HG02798 (cell line): ENCODE measurements around the gene SOX6.

ENCODE experiments used
- ATAC-seq: cut with Tn5 transposase; IDR thresholded peaks from one replicate; pipeline ENCODE4 v1.9.1; 2021; ENCODE audit warnings: mild to moderate bottlenecking; ENCODE audit not compliant: unreplicated experiment, poor library complexity

Gene SOX6

DNA sequence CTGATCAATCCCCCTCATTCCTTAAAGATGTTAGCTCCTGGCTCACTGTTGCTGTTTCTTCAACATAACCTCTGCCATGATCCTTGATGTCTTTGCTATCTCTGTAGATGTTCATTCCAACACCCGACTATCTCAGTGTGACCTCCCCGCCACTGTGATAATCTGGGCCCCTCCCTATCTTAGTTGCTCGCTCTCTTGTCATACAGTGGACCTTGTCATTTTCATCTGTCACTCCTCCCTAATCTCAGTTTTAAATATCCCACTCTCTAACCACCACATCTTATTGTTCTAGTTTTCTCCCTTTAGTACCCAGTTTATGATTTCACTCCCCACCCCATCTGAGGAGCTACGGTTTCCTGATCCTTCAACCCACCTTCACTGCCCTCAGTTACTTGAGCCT is 379.2 kb downstream of the SOX6 start:
- no peak for ATAC-seq

- no peak for ATAC-seq
Measured at GRCh38 chr11:15976433-15977045, 379.8 kb downstream of the SOX6 start.

GRCh38 chr11:15975742-15976141 is 380.6 kb downstream of the SOX6 start:
- ATAC-seq = no peak

- ATAC-seq = no peak
Measured at GRCh38 chr11:15972838-15973237, 383.5 kb downstream of the SOX6 start.

- no peak for ATAC-seq
Measured at GRCh38 chr11:15971215-15971546, 385.2 kb downstream of the SOX6 start.

DNA sequence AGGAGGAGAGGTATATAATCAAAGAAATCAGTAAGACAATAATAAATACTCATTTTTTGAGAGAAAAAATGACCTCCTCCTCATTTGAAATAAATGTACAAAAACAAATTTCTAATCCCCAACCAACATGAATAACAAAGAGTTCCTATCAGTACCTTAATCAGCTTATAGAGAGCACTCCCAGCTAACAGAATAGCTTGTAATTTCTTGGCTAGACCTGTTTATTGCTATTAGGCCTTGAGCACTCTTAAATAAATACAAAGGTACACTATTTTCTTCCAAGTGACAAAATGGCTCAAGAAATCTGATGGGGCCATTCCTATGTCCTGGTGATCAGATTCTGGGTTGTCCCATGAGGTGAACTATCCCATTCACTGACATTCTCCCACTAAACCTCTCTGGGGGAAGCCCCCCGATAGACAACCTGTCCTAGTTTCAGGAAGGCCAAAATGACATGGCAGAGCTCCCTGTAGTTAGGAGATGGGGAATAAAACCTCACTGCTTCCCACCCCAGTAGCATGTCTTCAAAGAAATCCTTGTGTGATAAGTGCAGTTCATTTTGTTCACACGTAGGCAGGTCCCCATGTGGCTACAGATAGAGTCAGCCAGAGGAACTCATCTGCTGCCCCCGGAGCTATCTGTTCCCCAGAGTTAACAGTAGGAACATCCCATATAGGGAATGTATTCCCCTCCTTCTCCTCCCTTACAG is 385.7 kb downstream of the SOX6 start:
- ATAC-seq = no peak

- ATAC-seq = peak; percentile 65
Measured at GRCh38 chr11:15969701-15970329, 386.5 kb downstream of the SOX6 start.

- peak; percentile 80 for ATAC-seq
Measured at GRCh38 chr11:15969281-15969680, 387.1 kb downstream of the SOX6 start.

DNA sequence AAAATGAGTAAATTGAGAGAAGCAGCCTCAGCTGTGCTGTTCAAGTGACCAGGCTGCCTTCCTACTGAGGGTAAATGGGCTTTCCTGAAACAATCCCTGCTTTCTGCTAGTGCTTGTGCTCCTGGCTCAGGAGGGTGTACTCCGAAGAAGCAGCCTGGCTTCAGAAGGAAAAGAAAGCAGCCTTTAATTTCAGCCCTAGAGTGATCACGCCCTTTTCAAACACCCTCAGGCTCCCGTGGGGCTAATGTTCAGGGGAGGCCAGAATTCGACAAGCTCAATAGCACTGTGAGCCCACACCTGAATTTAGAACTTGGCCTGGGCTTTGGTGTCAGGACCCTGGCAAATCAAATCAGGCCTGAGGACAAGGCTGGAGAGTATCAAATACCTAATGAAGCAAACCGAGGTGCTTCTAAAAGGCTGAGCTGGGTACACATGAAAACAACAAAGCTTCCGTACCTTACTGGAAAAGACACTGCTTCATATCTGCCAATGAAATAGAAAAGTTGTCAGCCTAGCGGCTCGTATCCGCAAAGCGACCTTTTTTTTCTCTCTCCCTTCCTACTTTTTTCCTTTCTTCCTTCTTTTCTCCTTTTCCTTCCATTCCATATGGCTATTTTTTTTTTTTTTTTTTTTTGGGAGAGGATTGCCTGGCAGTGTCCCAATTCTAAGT is 387.8 kb downstream of the SOX6 start:
- ATAC-seq = no peak

DNA sequence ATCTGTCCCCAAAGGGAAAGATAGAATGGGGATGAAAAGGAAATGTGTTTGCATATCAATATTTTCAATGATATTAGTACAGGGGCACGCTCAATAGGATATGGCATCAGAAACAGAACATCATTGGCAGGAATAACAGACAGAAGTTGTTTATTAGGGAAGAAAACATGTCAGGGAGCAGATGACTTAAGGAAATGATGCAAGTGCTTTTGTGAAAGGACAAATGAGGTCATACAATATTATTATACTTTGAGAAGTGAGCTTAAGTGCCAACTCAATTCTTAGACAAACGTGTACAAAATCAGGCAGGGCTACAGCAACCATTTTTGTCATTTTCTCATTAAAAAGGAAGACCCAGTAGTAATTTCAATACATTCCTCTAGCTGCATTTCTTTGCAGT is 388.4 kb downstream of the SOX6 start:
- no peak for ATAC-seq

GRCh38 chr11:15967166-15967565 is 389.2 kb downstream of the SOX6 start:
- no peak for ATAC-seq

DNA sequence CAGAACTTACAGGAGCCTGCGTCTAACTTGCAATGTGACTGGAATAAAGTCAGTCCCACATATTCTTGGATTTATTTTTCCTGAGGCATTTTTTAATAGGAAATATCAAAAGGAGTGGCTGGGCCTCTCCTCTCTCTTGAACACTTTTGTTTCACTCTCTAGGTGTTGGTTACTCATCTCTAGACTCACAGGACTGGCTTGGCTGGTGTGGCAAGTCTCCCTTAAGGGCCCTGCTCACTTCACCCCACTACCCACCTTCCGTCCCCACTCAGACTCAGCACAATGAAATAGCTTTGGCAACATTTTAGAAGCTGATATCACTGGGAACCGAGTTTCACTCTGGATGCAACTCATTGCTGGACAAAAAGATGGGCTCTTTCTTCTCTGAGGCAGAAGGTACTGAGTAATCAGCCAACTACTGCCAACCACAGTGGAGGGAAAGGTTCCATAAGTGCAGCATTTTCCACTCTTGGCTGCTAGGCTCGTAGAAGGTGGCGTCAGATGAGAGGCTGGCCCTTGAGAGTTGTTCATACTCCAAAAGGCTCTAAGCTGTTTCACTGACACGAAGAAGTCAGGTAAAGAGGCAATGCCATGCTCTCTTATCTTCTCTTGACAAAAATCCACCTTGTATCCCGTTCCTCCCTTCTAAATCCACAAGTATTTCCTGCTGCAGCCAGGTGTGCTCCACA is 390.6 kb downstream of the SOX6 start:
- ATAC-seq = peak; percentile 28

DNA sequence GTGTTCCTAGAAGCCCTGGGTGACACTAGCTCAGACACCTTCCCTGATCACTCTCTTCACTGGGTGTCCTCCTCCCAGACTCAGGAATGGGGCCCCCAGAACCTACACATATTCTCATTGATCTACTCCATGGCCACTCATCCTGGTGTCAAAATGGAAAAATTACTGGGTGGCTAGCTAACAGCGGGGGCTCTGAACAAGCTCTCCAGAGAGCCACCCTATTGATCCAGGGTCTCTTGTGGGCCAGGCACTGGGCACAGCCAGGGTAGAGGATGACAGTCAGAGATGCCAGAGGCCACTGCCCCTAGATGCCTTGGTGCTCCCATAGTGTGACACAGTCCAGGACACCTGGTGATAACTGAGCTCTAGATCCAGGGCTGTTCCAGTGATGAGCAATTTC is 393.1 kb downstream of the SOX6 start:
- no peak for ATAC-seq

DNA sequence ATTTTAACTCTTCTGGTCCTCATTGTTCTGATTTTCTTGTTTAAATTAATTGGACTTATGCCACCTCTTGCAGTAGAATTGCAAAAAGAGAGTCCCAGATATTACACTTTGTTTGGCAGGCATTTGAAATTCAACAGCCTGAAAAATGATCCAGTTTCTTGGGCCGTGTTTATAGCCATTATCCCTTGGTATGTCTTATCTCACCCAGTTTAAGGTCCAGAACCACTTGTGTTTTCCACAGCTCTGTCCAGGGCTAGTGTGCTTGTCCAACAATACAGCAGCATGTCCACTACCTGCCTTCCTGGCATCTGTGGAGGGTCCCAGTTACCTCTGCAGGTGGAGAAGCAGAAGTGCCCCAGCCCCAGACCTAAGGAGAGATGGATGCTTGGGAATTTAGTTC is 397.4 kb downstream of the SOX6 start:
- ATAC-seq = no peak

DNA sequence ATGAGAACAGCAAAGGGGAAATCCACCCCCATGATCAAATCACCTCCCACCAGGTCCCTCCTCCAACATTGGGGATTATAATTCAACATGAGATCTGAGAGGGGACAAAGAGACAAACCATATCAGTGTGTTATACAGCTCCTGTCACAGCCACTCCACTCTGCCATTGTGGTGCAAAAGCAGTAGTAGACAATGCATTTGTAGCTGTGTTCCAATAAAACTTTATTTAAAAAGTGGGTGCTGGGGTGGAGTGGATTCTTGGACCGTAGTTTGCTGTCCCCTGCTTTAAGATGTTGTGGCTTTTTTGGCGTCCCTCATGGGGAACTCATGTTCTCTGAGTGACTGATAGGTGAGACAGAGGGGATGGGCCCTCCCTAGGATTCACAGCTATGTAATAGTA is 399.1 kb downstream of the SOX6 start:
- ATAC-seq = no peak

DNA sequence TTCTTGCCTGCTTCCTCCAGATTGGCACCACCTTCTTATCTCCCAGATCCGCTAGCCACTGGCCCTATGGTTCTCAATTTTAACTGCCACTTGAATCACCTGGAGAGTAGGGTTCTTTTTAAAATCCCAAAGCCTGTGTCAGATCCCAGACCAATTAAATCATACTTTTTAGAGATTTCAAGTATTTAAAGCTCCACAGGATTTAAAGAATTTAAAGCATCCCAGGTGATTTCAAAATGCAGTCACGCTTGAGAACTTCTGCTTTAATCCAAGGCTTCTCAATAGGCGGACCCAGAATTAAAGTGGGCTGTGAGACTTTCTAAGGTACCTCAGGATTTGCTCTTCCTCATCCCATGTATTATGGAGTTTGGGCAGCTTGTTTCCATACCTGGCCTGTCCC is 400.0 kb downstream of the SOX6 start:
- no peak for ATAC-seq

DNA sequence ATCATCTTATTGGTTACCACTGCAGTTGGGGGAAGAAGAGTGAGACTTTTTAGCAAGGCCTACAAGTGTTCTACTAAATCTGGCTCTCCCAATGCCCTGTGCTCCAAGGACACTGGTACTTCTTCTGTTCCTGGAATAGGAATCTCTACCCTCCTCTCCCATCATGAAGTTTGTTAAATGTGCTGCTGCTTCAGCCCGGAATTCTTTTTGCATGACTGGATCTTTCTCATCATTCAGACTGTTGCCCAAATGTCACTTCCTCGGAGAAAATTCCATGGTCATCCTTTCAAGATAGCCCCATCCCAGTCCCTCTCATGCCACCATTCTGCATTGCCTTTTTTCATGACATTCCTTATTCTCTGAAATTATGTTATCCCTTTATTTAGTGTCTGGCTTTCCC is 400.8 kb downstream of the SOX6 start:
- no peak for ATAC-seq

- ATAC-seq = no peak
Measured at GRCh38 chr11:15947681-15948648, 408.4 kb downstream of the SOX6 start.

DNA sequence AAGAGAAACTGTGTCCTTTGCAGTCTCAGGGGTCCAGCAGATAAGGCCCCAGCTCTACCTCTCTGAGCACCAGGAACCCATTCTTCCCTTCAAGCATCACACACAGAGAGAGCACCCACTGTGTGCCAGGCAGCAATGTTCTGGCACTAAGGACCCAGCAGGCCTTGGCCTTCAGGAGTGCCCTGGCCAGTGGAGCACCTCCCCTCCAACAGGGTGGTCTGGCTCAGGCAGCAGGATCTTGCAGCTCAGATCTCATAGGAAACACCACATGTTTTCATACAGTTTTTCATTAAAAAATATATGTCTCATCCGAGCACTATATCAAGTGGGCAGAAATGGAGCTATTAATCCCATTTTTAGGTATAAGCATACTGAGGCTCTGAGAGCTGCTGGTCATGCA is 410.6 kb downstream of the SOX6 start:
- ATAC-seq = no peak

DNA sequence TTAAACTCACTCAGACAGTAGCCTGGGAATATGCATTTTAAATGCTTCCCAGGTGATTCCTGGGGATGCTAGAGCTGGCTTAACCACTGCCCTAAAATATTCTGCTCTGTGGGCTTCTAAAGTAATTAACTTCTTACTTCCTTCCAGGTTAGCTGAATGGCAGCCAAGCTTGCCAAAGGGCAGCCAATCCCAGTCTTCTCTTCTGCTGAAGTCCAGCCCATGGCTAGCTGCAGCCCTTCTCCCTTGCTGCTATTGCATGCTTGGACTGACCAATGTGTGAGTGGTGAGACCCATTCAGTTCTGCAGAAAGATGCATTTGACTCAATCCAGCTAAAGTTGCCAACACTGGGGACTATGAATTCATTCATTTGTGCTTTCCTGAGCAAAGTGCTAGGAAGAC is 411.9 kb downstream of the SOX6 start:
- no peak for ATAC-seq
